Hematopoietic multipotent progenitor cell (in vitro differentiated cells): ENCODE data around the gene ITGB6. TPM values are rescaled to one million over a fixed set of nuclear protein-coding genes. Genes with fewer than 3 reads are reported as not detected.
"Not testable (repeated sequence)": the region's sequence is repeated elsewhere in the genome, so short reads cannot be mapped to it uniquely, and the experiment has no call there.

Experiments
- DNase-seq, 3 donors: peaks; one replicate each; pipeline ENCODE4 v3.0.0-alpha.2; 2011 to 2015; ENCODE audit warnings: low read depth in 2 of 3, low spot score in 2 of 3
- total RNA-seq: library from RNA; depleted of rRNA; stranded (reverse); fragments of >200 nt; gene quantifications from one replicate; pipeline ENCODE4 v1.2.3, GENCODE V29; 2012

Gene ITGB6
- total RNA-seq, 1 donor = not detected

- no peak for DNase-seq
Measured at GRCh38 chr2:160197587-160197986, 2.5 kb downstream of the ITGB6 start.

- DNase-seq = no peak
Measured at GRCh38 chr2:160194946-160195345, 5.1 kb downstream of the ITGB6 start.

DNA sequence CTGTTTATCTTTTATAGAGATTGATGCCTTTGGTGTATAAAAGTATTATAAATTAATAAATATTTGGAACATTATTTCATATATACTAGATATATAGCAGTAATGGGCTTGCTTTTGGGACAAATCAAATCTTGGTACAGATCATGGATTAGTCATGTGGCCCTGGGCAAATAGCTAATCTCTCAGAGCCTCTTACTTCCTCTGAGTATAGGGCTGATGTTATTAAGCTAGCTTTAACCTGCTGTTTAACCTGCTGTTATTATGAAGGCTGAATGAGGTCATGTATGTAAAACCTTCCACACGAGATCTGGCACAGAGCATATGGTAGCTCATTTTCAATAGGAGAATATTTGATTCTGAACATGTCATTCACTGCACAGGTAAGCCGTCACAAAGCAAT lies 5.7 kb downstream of the ITGB6 start:
- DNase-seq = no peak

GRCh38 chr2:160181146-160181836 lies 18.8 kb downstream of the ITGB6 start:
- peak in 2 of 3 donors; percentile 3 to 79 for DNase-seq

DNA sequence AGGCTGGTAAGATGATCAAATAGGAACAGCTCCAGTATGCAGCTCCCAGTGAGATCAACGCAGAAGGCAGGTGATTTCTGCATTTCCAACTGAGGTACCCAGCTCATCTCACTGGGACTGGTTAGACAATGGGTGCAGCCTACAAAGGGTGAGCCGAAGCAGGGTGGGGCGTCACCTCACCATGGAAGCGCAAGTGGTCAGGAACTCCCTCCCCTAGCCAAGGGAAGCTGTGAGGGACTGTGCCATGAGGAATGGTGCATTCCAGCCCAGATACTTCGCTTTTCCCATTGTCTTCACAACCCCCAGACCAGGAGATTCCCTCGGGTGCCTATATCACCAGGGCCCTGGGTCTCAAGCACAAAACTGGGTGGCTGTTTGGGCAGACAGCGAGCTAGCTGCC lies 19.4 kb downstream of the ITGB6 start:
- not testable (repeated sequence) for DNase-seq

DNA sequence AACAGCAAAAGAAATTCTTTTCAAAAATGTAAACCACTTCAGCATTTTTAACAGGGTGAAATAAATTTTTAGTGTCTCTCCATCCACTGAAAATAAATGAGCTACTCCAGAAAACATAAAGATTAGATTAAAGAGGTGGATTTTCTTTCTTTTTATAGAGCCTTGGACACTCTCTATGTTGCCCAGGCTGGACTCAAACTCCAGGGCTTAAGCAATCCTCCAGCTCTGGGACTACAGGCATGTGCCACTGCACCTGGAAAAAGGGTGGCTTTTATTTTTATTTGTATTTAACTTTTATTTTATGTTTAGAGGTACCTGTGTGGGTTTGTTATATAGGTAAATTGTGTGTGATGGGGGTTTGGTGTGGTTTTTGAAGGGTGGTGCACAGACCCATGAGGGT lies 19.9 kb downstream of the ITGB6 start:
- no peak for DNase-seq

GRCh38 chr2:160175169-160176134 lies 24.6 kb downstream of the ITGB6 start:
- DNase-seq = no peak

DNA sequence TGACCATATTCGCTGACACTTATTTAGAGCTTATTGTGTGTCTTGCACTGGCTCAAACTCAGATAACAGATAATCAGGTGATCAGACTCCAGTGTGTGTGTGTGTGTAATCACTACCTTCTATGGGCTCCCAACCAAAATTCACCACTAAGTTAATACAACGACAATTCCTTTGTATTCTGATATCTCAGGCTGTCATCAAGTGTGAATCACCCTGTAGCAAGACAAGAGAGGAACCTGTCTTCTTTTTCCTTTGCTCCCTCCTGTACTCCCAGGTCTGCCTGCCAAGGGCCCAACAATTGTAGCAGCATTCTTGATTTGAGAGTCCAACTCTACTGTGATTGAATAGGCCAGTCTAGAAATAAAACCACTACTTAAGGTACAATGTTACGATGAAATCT lies 25.8 kb downstream of the ITGB6 start:
- DNase-seq = no peak

GRCh38 chr2:160169988-160170387 lies 30.1 kb downstream of the ITGB6 start:
- no peak for DNase-seq

DNA sequence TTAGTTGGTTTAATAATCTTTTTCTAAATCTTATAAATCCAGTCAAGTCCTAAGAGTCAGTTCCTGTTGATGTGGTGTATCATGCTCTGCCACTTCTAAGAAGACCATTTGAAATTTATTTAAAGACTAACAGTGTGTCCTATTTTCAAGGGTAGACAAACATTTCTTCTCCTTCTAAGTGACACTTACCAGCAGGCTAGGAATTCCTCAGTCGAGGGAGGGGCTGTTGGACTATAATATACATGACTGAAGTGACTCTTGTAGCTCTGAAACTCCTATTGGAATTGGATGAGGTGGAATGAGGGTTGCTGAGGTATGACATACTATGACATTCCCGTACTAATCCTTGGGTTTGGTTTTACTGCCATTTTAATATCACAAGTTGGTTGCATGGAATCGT lies 30.6 kb downstream of the ITGB6 start:
- DNase-seq = no peak

DNA sequence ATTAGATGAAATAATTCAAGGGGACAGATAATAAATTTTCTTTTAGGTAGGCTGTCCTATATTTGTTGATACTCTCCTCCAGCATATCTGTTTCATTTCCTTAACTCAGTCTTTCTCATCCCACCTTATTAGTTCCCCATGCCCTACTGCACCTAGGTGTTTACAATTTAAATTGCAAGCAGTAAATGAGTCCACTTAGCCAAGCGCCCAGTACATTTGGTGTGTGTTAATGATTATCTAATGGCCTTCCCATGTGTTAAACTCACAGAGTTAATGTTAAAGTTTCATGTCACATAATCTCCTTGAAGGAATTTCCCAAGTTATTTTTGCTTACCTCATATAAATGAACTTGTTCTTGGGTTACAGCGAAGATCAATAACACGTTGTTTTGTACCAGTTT lies 31.2 kb downstream of the ITGB6 start:
- DNase-seq = no peak

DNA sequence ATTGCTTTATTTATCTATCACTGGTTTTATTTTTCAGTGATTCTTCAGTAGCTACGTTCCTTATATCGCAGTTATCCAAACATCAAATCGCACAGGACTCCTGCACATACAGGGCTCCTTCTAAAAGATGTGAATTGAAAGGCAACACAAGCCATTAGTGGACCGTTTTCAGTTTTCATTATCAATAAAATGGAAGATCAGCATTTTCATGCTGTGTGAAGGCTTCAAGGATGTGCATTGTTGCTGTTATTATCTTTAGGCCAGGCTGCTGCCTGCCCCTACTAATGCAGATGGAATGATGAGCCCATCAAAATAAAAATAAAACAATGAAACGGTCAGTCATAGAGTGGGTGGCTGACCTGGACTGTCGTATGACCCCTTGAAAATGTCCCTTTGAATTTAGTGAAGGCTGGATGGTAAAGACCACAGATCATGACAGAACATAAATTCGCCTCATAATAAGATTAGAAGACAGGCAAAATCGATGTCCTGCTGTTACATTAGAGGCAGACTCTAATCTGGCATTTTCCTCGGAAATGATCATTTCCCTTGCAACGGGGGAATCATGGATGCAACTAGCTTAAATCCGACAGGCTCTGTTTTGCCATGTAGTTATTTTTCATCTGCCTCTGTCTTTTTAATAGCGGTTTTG lies 32.9 kb downstream of the ITGB6 start:
- no peak for DNase-seq

DNA sequence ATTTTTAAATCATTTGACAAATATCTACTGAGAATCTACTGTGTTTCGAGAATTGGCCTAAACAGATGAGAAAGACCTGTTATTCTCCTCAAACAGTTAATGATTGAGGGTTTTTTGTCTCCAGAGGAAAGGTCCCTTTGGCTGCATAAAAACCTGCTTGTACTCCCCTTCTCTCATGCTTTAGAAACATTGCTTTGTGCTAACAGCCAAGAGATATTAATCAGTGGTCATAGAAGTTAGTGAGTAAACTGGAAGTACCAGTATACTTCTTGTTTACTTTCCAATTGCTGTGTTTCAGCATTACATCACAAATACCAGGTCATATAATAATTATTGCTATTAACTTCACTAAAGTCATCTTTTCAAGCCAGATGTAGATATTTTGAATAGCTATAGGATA lies 34.1 kb downstream of the ITGB6 start:
- no peak for DNase-seq

DNA sequence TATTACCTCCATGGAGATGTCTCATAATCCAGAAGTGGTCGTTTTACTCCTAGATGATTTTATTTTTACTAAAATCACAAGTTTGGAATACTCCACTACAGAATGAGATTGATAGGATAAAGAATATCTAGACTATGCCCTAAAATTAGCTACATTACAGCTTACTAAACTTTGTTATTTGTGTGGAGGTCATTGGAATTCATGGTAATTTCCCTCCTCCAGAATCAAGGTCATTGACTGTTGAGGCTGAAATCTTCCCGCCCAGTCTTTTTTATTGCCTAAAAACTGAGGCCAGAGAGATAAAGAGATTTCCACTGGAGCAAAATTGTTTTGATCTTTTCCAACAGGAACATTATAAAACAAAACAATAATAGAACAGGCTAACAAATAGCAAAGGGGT lies 35.0 kb downstream of the ITGB6 start:
- DNase-seq = no peak

DNA sequence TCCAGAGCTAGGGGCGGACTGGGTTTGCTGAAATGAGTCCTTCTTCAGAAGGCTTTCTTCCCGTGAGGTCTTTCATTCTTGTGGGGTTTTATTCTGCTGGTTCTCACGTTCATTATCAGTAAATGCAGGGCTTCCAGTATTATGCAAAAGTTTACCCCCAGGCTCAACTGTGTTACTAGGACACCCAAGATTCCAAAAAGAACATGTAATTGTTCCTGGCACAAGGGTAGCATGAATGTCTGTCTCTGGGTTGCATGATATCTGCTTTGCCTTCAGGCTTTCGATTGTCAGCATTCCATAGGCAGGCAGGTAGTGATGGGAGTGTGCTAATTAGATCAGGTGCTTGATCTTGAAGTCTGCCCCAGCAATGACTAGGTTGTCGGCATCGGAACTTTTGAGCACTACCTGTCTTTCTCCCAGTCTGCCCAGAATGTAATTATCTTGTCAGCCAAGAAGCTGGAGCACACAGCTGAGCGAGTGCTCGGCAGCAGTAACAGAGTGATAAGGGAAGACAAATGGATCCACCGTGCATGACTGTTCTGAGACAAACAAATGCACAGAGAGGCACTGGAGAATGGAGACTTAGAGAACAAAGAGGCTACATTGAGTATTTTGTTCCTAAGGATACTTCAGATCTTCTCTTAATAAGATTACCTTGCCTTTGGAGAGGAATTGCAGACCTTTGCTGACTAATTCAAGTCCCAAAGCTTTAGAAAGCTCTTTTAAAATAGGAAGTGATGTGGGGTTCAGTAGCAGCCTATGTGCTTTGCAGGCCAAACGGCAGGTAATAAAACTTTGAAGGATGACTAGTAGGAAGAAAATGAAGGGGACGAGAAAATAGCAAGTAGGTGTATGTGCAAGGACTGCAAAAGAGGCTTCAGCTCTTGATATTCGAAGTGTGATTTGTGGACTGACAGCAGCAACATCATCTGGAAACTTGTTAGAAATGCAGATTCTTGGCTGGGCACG lies 41.9 kb downstream of the ITGB6 start:
- DNase-seq = no peak

- no peak for DNase-seq
Measured at GRCh38 chr2:160156665-160157064, 43.4 kb downstream of the ITGB6 start.

GRCh38 chr2:160156100-160156499 lies 44.0 kb downstream of the ITGB6 start:
- no peak for DNase-seq

DNA sequence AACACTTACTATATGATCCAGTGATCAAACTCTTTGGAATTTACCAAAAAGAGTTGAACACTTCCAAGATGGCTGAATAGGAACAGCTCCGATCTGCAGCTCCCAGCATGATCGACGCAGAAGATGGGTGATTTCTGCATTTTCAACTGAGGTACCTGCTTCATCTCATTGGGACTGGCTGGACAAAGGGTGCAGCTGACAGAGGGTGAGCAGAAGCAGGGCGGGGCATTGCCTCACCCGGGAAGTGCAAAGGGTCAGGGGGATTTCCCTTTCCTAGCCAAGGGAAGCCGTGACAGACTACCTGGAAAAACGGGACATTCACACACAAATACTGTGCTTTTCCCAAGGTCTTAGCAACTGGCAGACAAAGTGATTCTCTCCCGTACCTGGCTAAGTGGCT lies 51.7 kb downstream of the ITGB6 start:
- not testable (repeated sequence) for DNase-seq

DNA sequence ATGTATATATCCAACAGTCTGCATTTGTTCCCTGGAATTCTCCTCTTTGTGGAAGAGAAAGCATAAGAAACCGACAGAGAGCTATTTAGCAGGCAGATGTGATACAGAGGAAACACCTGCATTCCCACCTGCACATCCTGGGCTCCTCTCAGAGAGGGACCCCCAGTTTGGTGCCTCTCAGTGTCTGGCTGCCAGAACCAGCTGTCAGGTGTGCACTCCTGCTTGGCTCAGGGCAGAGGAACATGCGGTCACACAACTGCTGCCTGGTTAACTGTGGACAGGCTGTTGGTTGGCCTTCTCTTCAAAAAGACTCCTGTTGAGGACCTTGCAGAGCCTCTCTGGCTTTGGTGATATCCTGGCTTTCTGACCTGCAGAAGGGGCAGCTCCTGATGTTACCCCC lies 54.6 kb downstream of the ITGB6 start:
- DNase-seq = no peak

GRCh38 chr2:160144280-160144990 lies 55.6 kb downstream of the ITGB6 start:
- peak in 1 of 3 donors; percentile 22 for DNase-seq
